ENCODE results near the gene IBA57. TPM values are rescaled to one million over a fixed set of nuclear protein-coding genes. Genes with fewer than 3 reads are reported as not detected.

Gene IBA57
- total RNA-seq, 1 donor from 2014 or later = 7.7 TPM

- peak overlapping the region; percentile 79 for H3K4me3 Mint-ChIP-seq (ENCODE audit: unreplicated experiment)
- DNase-seq = peak; percentile 91
- TF ChIP-seq CTCF (IDR thresholded peaks at IDR 0.05; ENCODE audit: partially characterized antibody, unreplicated experiment) = no peak
- no peak overlapping the region for H3K27ac Mint-ChIP-seq (ENCODE audit: unreplicated experiment)
- H3K36me3 Mint-ChIP-seq (ENCODE audit: unreplicated experiment) = no peaks in the 10 kb centered on the region
- H3K4me1 Mint-ChIP-seq (ENCODE audit: low read depth, unreplicated experiment) = no peaks in the 10 kb centered on the region
- H3K9me3 Mint-ChIP-seq (ENCODE audit: unreplicated experiment) = peaks cover 1% of the 10 kb centered on the region
- peaks cover 5% of the 10 kb centered on the region for H3K27me3 Mint-ChIP-seq (ENCODE audit: unreplicated experiment)
These were observed 47.6 kb downstream of the IBA57 start for GRCh38 chr1:228212966-228213844.

- no peaks in the 10 kb centered on the region for H3K4me1 Mint-ChIP-seq (ENCODE audit: low read depth, unreplicated experiment)
- H3K9me3 Mint-ChIP-seq (ENCODE audit: unreplicated experiment) = peaks cover 1% of the 10 kb centered on the region
- no peaks in the 10 kb centered on the region for H3K36me3 Mint-ChIP-seq (ENCODE audit: unreplicated experiment)
- peaks cover 5% of the 10 kb centered on the region for H3K27me3 Mint-ChIP-seq (ENCODE audit: unreplicated experiment)
- no peak for TF ChIP-seq CTCF (IDR thresholded peaks at IDR 0.05; ENCODE audit: partially characterized antibody, unreplicated experiment)
- peak overlapping the region; percentile 81 for H3K4me3 Mint-ChIP-seq (ENCODE audit: unreplicated experiment)
- DNase-seq = no peak
- H3K27ac Mint-ChIP-seq (ENCODE audit: unreplicated experiment) = no peak overlapping the region
These were observed 48.6 kb downstream of the IBA57 start for GRCh38 chr1:228213917-228214808.

GRCh38 chr1:228214921-228215662 lies 49.5 kb downstream of the IBA57 start:
- peaks cover 1% of the 10 kb centered on the region for H3K9me3 Mint-ChIP-seq (ENCODE audit: unreplicated experiment)
- no peak overlapping the region for H3K27ac Mint-ChIP-seq (ENCODE audit: unreplicated experiment)
- no peak for DNase-seq
- H3K4me1 Mint-ChIP-seq (ENCODE audit: low read depth, unreplicated experiment) = no peaks in the 10 kb centered on the region
- no peak overlapping the region for H3K4me3 Mint-ChIP-seq (ENCODE audit: unreplicated experiment)
- no peak for TF ChIP-seq CTCF (IDR thresholded peaks at IDR 0.05; ENCODE audit: partially characterized antibody, unreplicated experiment)
- peaks cover 5% of the 10 kb centered on the region for H3K27me3 Mint-ChIP-seq (ENCODE audit: unreplicated experiment)
- H3K36me3 Mint-ChIP-seq (ENCODE audit: unreplicated experiment) = no peaks in the 10 kb centered on the region

GRCh38 chr1:228215663-228216116 lies 50.1 kb downstream of the IBA57 start:
- peaks cover 1% of the 10 kb centered on the region for H3K9me3 Mint-ChIP-seq (ENCODE audit: unreplicated experiment)
- H3K4me1 Mint-ChIP-seq (ENCODE audit: low read depth, unreplicated experiment) = no peaks in the 10 kb centered on the region
- H3K36me3 Mint-ChIP-seq (ENCODE audit: unreplicated experiment) = no peaks in the 10 kb centered on the region
- no peak overlapping the region for H3K27ac Mint-ChIP-seq (ENCODE audit: unreplicated experiment)
- H3K4me3 Mint-ChIP-seq (ENCODE audit: unreplicated experiment) = no peak overlapping the region
- TF ChIP-seq CTCF (IDR thresholded peaks at IDR 0.05; ENCODE audit: partially characterized antibody, unreplicated experiment) = no peak
- H3K27me3 Mint-ChIP-seq (ENCODE audit: unreplicated experiment) = peaks cover 5% of the 10 kb centered on the region
- DNase-seq = no peak

Data from glutamatergic neuron (in vitro differentiated cells).